GM20000 (cell line): ENCODE measurements around the gene SPOCK2.

Source experiments
- DNase-seq: peaks from one replicate; pipeline ENCODE4 v3.0.0; 2012; ENCODE audit warnings: low spot score
- TF ChIP-seq, protein P1 (sequence below): IDR thresholded peaks from 2 replicates; pipeline ENCODE4 v1.5.1; 2012; ENCODE audit warnings: mild to moderate bottlenecking, control low read depth; ENCODE audit errors: extremely low read depth, missing control alignments

Gene SPOCK2

DNA sequence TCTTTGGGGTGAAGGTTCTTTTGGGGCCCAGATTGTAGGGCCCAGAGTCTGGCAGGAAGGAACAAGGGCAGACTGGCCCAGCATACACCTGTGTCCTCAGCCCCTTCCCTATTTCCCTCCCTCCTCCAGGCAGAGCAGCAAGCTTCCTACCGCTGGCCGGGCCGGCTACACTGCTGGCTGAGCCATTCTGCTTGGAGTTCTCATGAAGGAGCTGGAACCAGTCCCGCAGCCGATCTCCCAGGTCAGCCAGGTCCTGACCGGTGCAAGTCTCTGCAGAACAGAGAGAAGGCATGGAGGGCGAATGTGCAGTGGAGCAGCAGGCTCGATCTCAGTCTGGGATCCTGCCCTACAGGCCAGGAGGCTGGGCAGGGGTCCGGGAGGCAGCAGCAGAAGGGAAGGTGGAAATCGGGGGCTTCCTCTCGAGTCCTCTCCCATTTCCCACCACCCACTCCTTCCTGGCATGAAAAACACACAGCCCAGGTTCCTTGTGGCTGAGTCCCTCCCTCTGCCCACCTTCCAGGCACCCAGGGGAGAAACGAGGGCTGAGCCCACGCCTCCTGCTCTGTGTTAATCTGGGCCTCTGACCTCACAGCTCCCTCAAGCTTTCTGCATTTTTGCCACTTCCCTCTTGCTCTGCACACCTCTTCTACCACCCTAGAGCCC is 20.8 kb downstream of the SPOCK2 start:
- TF ChIP-seq, protein P1, sequence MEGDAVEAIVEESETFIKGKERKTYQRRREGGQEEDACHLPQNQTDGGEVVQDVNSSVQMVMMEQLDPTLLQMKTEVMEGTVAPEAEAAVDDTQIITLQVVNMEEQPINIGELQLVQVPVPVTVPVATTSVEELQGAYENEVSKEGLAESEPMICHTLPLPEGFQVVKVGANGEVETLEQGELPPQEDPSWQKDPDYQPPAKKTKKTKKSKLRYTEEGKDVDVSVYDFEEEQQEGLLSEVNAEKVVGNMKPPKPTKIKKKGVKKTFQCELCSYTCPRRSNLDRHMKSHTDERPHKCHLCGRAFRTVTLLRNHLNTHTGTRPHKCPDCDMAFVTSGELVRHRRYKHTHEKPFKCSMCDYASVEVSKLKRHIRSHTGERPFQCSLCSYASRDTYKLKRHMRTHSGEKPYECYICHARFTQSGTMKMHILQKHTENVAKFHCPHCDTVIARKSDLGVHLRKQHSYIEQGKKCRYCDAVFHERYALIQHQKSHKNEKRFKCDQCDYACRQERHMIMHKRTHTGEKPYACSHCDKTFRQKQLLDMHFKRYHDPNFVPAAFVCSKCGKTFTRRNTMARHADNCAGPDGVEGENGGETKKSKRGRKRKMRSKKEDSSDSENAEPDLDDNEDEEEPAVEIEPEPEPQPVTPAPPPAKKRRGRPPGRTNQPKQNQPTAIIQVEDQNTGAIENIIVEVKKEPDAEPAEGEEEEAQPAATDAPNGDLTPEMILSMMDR: no peak
- DNase-seq: no peak

DNA sequence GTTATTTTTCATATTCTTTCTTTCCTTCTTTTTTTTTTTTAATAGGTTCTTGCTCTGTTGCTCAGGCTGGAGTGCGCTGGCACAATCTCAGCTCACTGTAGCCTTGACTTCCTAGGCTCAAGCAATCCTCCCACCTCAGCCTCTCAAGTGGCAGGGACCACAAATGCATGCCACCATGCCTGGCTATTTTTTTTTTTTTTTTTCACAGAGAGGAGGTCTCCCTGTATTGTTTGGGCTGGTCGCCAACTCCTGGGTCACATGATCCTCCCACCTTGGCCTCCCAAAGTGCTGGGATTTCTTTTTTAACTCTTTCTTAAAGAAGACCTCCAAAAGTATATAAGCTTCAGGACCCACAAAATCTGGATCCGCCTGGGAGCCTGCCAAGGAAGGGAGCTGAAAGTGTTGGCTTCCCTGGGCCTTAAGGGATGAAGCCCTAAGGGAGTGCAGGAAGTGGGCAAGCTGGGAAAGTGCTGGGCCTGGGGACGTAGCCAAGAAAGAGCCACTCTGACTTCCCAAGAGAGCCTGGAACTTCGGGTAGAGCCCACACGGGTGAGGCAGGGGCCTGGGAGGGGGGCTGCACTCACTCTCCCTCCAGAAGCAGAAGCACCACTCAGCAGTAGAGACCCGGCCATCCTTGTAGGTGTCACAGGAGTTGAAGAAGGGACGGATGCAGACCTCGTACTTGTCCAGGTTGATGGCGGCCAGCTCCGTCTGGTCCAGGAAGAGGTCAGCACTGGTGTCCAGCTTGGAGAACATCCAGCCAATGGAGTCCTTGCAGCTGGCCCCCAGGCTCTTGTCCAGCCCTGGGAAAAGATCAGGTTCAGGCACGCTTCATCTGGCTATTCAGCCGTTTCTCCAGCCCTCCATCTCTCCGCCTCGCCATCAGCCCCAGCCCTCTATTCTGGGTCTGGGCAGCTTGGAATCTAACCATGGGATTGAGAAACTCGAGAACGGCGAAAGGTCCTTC is 21.8 kb downstream of the SPOCK2 start:
- no peak for DNase-seq
- TF ChIP-seq, protein P1: no peak

DNA sequence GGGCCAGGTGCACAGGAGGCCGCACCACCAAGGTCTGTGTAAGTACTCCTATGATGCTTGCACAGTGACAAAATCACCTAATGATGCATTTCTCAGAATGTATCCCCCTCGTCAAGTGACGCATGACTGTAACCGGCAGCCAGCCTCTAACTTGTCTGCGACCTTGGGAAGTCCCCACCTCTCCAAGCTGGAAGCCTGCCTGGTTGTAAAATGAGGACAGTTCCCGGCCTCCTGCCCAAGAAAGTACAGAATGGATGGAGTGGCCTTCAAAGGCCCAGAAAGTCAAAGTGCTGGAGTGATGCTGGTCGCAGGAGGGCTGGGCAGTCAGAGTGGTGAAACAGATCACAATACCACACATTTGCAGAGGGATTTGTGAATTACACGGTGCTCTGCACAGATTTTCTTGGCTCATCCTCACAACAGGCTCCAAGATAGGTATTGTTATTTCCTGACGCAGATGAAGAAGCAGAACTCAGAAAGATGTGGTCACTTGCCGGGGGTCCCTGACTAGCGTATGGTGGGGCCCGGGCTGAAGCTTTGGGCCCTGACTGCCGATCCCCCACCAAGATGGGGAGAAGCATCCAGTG is 22.8 kb downstream of the SPOCK2 start:
- DNase-seq: no peak
- TF ChIP-seq, protein P1: no peak

DNA sequence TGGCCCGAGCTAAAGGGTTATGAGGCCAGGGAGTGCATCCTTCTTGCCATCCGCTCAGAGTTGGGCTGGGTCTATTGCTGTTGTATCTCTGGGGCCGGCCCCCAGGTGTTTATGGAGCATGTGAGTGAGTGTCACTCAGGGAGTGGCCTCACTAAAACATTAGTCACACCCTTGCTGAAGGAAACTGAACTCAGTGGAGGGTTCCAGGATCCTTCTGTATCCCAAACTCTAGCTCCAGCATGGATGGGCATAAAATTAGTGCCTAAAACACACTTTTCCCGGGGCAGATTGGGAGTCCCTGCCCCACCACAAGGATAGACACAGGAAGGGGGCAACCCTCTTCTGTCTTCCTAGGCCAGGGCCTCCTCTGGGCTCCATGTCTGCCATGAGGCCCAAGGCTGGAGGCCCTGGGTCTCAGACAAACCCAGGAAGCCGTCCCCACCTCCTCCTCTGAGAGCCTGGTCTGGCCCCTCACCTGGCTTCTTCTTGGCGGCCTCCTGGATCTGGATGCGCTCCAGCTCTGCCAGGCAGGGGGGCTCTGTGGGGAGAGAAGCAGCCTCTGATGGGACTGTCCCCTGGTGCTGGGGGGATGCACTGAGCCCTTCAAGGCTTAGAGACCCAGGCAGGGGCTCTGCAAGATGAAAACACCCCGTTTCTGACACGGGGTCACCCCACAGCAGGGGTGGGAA is 24.5 kb downstream of the SPOCK2 start:
- DNase-seq: no peak
- TF ChIP-seq, protein P1: no peak

DNA sequence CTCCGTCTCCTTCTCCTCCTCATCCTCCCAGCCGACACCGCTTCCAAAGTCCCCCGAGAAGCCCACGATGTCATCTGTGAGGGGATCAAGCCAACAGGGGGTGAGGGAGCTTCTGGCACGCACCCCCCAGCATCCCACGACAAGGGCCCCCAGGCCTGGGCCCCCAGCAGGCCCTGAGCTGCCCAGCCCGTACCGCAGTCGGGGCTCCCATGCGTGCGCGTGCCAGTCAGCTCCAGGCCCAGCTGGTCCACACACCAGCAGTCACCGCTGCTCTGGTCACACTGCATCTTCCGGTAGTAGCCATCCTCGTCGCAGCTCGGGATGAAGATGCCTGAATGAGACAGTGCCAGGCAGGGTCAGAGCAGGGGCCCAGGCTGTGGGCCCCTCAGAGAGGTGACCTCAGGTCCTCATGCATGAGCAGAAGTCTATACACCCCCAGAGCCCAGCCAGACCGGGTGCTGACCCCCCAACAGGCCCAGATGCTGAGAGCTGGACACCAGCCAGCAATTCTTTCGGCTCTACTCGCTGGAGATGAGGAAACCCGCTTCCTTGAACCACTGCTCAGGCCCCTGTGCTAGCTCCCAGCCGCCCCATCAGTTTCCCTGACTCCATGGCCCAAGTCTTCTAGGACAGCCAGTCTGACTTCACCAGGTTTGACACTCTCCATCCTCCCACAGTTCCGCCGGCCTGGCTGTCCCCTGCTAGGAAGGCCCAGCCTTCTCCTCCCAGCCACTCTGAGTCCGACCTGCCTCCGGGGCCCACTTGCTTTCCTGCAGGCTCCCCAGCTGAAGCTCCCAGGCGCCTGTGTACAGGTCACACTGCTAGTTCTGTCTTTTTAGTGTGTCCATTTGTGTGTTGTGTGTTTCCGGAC is 25.3 kb downstream of the SPOCK2 start:
- DNase-seq: no peak
- TF ChIP-seq, protein P1: no peak

DNA sequence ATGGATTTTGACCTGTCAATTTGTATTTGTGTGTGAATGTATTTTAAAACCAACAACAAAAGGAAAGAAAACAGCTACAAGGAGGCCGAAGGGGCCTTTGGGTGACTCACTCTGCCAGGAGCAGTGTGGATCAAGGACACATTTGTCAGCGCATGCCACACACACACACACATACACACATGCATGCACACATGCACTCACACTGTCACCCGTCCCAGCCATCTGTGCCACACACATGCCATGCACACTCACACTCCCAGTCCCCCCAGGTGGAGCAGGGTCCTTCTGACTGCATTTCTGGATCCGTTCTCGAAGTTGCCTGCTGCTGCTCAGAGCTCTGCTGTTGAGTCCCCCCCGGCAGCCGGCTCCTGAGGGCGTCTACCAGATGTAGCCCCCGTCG is 26.0 kb downstream of the SPOCK2 start:
- TF ChIP-seq, protein P1: no peak
- no peak for DNase-seq
